Ecto neural progenitor cell (in vitro differentiated cells): Measurements from ENCODE around the gene IRF7.

Experiments used
- DNase-seq: peaks from one replicate; pipeline ENCODE4 v3.0.0-alpha.2; 2018; ENCODE audit warnings: low spot score

Gene IRF7

DNA sequence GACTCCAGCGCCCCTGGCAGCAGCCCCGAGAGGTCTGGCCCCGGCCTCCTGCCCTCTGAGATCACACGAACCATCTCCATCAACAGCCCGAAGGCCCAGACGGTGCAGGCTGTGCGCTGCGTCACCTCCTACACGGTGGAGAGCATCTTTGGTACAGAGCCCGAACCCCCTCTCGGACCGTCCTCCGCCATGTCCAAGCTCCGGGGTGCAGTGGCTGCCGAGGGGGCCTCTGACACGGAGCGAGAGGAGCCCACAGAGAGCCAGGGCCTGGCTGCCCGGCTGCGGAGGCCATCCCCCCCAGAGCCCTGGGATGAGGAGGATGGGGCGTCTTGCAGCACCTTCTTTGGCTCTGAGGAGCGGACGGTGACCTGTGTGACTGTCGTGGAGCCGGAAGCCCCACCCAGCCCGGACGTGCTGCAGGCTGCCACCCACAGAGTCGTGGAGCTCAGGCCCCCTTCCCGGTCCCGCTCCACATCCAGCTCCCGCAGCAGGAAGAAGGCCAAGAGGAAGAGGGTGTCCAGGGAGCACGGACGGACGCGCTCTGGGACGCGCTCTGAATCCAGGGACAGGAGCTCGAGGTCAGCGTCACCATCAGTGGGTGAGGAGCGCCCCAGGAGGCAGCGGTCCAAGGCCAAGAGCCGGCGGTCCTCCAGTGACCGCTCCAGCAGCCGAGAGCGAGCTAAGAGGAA is 7.6 kb downstream of the IRF7 start:
- DNase-seq: no peak

- DNase-seq: no peak
These were observed 8.6 kb downstream of the IRF7 start for GRCh38 chr11:607020-607780.

GRCh38 chr11:606245-606644 is 9.5 kb downstream of the IRF7 start:
- DNase-seq: no peak

GRCh38 chr11:605286-606129 is 10.2 kb downstream of the IRF7 start:
- DNase-seq: no peak

DNA sequence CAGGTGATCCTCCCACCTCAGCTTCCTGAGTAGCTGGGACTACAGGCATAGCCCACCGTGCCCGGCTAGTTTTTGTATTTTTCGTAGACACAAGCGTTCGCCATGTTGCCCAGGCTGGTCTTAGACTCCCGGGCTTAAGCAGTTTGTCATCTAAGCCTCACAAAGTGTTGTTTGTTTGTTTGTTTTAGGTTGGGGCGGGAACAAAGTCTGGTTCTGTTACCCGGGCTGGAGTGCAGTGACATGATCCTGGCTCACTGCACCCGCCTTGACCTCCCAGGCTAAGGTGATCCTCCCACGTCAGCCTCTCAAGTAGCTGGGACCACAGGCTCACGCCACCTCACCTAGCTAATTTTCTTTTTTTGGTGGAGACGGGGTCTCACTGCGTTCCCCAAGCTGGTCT is 12.6 kb downstream of the IRF7 start:
- no peak for DNase-seq

GRCh38 chr11:601573-602245 is 14.0 kb downstream of the IRF7 start:
- no peak for DNase-seq

DNA sequence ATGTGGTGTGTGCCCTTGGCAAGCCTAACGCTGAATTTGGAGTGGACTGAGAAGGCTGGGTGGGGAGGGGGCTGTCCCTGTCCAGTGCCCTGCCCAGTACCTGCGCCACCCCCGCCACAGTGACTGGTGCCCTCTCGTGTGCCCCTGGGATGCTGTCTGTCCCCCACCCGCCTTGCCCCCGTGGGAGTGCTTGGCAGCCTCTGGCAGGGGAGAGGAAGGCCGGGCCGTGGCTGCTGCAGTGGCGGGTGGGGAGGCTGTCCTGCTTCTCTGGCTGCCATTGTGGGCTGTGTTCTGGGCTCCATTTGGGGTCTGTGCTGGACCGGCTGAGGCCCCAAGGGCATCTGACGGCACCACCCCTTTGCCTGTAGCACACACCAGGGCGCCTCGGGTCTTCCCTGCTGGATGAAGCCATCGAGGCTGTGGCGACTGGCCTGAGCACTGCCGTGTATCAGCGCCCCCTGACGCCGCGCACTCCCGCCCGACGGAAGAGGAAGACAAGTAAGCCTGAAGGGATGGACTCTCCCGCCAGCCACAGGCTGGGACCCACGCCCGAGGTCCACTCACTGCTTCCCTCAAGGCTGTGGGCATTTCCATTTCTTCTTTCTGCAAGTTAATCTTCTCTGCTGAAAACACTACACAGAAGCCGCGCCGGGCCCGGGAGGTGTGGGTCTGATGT is 17.6 kb downstream of the IRF7 start:
- no peak for DNase-seq

- peak; percentile 61 for DNase-seq
These were observed 18.5 kb downstream of the IRF7 start for GRCh38 chr11:597166-597725.

DNA sequence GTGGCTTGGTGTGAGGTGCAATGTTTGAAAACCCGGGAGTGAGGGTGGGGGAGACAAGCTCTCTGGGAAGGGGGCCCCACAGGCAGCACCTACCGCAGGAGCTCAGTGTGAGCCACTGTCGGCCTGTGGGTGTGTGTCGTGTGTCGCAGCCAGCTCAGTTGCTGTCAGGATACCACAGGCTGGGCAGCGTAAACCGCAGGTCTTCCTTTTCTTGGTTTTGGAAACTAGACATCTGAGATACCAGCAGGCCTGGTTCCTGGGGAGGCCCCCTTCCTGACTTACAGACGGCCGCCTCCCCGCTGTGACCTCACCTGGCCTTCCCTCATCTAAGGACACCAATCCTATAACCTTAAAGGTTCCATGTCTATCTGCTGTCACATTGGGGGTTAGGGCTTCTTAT is 19.4 kb downstream of the IRF7 start:
- DNase-seq: no peak

- no peak for DNase-seq
These were observed 20.4 kb downstream of the IRF7 start for GRCh38 chr11:595400-595799.

DNA sequence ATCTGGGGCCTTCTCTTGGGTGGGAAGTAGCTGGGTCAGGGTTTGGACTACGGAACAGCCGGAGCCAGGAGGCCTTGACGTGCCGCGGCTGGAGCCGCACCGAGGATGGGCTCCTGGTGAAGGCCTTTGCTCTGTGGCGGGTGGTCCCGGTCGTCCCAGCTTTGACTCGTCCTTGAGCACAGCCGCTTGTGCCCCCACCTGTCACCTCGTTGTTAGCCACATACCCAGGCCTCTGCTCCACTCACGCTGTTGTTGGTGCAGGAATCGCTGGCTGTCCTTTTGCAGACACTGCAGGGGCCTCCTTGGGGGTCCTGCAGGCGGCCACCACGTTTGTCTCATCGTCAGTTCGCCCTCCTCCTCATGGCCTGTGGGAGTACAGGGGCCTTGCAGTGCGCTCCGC is 22.4 kb downstream of the IRF7 start:
- DNase-seq: no peak

DNA sequence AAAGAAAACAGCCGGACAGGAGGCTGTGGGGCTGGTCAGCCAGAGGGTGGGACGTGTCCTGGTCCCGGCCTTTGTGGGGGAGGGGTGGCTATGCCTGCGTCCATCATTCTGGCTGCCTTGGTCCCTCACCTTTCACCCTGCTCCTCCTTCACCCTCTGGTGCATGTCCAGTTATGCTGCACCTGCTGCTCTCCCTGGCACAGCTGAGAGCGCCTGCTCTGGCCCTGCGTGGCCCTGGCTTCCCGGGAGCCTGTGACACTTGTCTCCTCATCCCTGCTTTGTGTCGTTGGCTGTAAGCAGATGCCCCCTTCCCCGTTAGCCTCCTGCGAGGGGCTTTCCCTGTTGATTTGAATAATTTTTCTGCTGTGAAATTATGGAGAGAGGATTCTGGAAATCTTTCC is 22.8 kb downstream of the IRF7 start:
- DNase-seq: no peak

DNA sequence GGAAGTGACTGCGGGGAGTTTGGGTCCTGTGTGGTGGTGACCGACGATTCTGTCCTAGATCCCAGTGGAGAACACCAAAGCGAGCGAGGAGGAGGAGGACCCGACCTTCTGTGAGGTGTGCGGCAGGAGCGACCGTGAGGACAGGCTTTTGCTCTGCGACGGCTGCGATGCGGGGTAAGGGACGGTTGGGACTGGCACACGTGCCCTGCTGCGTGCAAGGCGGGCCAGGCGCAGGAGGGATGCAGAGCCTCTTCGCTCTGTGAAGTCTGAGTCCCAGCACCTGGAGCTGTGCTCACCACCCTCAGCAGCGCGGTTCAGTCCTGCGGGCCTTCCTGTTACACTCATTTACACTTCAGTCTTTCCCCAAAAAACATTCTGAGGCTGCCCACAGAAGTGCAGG is 23.2 kb downstream of the IRF7 start:
- DNase-seq: no peak

DNA sequence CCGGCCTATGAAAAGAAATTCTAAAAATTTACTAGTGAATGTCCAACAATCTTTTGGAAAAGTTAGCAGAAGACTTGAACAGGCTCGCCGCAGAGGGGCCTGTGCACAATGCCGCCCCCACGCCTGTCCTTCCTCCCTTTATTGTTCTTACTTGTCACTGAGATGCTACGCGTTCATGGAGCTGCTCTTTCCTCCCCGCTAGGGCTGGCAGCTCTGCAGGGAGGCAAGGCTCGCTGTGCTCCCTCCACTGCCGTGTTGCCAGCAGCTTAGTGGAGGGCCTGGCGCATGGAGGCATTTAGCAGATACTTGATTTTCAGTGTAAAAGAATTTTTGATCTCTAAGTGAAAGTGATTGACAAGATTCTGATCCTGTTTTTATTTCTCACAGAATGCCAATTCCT is 24.8 kb downstream of the IRF7 start:
- no peak for DNase-seq

- DNase-seq: no peak
These were observed 26.0 kb downstream of the IRF7 start for GRCh38 chr11:589798-590197.

DNA sequence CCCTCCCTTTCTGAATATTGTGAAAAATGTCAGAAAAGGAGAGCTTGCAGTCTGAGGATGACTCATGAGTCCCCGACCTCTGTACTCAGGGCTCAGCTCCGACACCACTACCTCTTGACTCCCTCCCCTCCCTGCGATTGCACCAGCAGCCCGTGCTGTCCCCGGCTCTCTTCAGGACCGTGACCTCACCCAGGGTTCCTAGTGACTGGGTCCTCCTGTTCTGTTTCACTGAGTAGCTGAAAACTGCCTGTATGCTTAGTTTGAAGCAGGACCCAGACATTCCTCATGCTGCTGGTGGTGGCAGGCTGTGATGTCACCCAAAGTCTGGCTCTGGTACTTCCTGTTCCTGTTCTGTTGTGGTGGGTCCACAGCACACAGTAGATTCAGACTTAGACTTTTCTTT is 27.8 kb downstream of the IRF7 start:
- DNase-seq: no peak

DNA sequence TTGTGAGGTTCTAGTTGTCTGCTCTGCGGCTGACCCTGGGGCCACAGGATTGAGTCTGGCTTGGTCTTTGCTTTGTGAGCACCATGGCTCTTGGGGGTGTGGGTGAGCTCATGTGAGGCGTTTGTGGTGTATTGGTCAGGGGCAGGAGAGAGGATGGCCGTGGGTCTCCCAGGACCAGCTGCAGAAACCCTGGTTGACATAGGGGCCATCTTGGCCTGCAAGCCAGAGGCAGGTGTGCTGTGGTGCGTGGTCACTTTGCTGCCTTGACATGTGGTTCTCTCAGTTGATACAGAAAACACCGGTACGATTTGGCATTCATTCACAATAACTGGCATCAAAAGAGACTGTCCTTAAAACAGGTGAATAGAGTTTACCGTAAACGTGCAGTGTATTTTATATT is 28.2 kb downstream of the IRF7 start:
- DNase-seq: no peak

- no peak for DNase-seq
These were observed 29.1 kb downstream of the IRF7 start for GRCh38 chr11:586376-587316.

DNA sequence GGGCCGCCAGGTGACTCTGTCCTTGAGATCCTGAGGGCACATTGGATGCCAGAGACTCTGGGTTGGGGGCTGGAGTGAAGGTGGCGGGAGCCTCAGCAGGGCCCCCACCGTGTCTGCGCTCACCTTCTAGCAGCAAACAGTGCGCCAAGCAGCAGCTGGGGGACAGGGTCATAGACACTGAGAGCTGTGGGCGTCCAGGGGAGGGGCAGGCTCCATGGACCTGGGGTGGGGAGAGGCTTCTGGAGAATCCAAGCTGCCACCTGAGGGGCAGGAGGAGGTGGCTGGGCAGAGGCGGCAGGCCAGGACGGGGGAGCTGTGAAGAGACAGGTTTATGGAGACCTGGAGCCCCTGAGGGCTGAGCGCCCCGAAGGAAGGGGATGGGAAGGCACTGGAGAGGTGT is 31.5 kb downstream of the IRF7 start:
- DNase-seq: no peak

DNA sequence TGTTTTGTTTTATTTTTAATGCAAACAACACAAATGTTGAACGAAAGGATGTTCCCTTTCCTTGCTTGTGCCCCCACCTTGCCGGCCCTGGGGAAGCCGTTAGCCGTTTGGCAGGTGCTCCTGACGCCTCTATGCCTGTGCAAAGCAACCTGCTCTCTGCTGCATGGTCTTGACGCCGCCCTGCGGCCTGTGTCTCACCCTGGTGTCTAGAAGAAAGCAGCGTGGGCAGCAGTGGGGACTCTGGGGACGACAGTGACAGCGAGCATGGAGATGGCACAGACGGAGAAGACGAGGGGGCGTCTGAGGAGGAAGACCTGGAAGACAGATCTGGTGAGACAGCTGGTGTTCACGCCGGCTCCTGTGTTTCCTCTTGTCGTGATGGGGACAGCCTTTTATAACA is 34.0 kb downstream of the IRF7 start:
- no peak for DNase-seq
